Raji (cell line): ENCODE results near the gene PRRC2B.

ENCODE experiments used
- POLR2A ChIP-seq: IDR thresholded peaks from 2 replicates; pipeline ENCODE4 v1.6.1; 2011; ENCODE audit warnings: low read depth, low read length, control low read depth; ENCODE audit not compliant: insufficient read depth

Gene PRRC2B

DNA sequence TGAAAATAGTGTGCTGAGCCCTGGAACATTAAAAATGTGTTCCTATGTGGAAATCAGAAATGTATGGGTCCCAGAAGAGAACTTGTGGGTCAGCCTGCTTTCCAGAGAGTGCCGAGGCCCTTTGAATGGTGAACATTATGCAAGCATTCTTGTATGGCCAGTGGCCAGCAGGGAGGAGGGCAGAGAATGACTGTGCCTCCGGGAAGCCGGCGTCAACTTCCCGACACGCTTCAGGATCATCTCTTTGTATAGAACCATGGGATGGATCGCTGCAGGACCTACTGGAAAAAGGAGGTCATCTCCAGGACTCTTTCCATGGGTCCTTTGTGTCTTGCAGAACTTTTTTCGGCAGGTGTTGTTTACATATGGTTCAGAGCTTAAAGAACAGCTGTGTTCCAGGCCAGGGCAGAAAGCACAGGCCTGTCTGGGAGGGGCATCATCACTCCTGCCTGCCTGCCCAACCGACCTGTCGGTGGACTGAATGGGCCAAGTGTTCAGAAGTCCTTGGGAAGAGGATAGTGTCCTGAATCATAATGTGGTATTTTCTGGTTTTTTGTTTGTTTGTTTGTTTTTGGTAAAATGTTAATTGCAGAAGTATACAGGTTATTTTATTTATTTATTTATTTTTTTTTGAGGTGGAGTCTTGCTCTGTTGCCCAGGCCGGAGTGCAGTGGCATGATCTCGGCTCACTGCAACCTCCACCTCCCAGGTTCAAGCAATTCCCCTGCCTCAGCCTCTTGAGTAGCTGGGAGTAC lies 9.0 kb downstream of the PRRC2B start:
- no peak for TF ChIP-seq POLR2A

DNA sequence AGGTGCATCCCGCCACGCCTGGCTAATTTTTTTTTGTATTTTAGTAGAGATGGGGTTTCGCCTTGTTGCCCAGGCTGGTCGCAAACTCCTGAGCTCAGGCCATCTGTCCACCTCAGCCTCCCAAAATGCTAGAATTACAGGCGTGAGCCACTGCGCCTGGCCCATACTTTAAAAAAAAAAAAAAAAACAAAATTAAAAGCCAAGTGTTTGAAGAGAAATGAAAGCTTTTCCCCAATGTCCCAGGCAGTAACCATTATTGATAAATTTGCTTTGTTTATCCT lies 9.5 kb downstream of the PRRC2B start:
- TF ChIP-seq POLR2A = no peak

DNA sequence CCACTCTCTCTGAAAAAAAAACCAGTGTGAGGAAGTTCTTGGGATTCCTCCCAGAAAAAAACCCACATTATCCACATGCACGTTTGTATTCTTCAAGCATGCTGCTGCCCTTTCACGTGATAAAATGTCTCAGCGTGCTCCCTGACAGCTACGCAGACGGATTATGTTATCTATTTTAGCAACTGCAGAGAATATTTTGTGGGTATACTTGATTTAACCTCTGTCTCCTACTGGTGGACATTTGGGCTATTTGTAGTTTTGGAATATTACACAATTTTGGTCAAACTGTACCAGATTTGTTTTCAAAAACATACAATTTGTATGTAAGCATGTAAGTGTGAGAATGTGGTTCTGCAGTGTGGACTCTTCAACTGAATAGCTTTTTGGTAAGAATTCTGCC lies 10.7 kb downstream of the PRRC2B start:
- TF ChIP-seq POLR2A = no peak

DNA sequence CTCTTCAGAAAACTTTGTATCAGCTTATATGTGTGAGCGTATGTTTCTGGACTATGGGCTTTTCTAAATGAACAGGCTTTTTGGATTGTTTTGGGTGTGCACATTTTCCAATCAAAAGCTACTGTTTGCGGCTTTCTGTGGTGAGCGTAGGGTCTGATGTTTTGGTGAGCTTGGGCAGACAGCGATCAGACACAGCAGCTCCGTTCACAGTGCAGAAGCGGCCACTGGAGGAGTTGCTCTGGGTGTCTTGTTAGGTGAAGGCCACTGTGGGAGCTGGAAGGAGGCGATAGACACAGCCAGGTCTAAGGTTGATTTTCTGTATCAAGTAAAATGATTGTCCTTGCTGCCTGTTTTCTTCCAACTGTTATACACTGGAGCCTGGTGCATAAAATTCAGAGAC lies 11.1 kb downstream of the PRRC2B start:
- no peak for TF ChIP-seq POLR2A

DNA sequence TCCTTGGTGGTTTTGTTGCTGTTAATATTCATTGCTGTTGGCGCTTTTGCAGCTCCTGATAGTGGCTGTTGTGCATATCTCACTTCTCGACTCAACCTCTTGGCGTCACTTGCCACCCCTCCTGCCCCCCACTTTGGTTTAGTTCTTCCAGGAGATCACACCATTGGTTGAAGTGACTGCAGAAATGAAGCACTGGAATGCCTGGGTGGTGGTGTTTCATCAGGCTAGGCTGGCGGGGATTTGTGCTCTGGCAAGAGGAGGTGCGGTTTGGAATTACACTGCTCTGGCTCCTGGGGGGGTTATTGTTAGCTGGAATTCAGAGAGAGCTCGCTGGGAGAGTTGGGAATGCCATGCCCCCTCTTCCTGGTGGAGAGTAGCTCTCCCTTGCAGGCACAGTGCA lies 11.5 kb downstream of the PRRC2B start:
- no peak for TF ChIP-seq POLR2A

DNA sequence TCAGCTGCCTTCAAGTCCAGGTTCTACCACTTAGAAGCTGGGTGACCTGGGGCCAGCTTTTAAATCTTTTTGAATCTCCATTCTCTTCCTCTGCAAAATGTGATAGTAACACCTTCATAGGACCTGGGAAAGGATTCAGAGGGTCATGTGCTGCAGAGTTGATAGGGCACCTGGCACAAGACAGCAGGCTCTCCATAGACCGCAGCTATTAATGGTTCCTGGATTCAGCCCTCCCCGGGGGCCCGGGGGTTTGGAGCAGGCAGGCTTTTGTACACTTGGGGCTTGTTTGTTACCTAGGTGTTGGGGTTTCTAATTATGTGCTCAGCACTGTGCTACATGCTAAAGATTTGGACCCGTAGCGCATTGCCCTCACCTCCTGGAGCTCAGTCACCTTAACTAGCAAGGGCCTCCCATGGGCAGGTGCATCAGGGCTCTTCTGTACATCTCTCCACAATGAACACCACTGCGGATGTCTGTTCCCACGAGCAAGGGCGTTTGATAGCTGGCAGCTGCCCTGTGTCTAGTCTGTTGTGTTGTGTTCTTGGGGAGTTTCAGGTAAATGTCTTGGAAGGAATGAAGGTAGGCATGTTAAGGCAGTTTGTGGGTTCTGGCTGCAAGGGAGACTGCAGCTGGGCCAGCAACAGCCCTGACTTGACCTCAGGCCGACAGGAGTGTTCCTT lies 12.1 kb downstream of the PRRC2B start:
- TF ChIP-seq POLR2A = no peak

DNA sequence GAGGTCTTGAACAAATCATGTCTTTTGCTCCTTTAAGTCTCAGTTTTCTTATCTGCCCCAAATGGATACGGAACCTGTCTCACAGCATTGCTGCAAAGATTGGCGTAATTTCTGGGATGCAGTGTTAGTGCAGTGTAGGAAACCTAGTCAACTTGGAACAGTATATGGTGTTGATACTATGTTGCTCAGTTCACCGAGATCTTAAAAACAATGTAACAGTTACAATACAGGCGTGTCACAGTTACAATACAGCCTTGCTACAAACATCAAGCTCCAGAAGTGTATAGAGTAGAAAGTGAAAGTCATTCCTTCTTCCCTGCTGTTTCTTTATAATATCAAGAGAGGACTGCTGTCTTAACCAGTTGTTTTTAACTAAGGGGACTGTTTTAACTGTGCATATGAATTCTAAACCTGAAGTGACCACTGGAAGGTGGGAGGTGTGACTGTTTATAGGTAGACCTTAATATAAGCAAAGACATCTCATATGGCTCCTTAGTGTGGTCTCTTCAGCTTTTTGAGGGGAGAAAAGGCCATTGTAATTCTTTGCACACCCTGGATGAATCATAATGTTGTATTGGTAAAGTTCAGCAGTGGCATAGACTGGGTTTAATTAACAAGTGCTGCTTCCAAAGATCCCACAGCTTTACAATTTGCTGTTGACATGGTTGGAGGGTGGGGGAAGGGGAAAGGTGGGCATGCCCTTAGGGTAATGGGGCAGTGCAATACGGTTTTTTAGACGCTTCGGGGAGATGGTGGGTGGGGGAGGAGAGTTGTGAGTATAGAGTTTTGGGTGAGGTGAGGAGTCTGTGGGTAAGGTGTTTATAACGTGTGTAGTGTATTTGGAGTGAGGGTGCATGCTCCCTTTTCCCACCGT lies 12.9 kb downstream of the PRRC2B start:
- TF ChIP-seq POLR2A = no peak

DNA sequence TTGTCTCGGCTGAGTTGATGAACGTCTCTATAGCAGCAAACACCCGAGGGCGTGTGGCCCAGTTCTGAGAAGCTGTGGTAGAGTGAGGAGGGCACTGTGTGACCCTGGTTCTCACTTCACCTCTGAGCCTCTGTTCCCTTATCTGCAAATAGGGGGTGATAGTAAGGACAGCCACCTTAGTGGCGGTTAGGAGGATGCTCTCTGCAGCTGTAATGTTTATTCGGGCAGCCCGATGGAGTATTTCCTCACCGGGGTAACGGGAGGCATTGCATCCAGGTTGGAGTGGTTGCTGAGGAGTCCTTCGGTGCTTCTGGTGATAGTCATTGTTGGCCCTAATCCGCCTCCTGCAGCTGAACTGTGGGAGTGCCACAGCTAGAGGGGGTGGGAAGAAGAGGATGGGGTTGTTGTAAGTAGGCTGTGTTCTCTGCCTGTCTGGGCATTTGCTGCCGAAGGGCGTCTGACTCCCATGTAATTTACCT lies 13.9 kb downstream of the PRRC2B start:
- TF ChIP-seq POLR2A = no peak

DNA sequence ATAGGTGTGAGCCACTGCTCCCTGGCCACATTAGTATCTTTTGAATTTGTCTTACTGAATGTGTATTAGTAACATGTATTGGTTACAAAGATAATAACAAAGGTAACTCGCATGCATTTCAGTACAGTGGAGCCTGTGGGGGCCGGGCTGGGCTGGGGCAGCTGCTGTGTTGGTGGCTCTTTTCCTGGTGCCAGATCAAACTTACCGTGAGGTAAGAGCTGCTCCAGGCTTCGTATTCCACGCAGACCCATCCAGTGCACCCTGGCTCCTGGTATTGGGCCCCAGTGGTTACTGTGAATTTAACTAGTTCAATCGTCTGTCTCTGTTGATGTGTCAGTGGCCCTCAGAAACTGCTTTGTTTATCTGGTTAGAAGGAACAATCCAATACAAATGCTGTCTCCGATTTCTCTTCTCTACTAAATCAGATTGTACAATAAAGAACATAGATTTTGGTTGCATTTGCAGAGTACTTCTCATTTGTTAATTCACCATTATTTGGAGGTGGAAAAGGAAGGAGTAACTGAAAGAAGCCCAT lies 15.6 kb downstream of the PRRC2B start:
- no peak for TF ChIP-seq POLR2A

DNA sequence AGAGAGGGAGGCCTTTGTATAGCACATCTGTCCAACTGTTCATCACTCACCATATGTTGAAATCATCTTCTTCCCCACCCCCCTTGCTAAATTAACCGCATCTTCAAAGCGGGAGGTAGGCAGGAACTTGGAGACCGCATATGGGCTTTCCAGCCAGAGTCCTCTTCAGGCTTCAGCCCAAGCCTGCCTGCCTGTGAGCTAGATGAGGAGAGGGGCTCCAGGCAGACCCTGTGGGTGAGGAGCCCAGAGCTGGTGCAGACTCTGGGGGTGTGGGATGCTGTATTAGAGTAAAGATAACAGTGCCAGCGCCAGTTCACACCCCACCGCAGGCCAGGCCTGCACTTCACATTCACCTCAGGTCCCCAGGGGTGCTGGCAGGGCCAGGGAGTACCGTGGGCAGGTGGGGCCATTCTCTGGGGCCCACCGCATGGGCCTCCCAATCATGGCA lies 16.2 kb downstream of the PRRC2B start:
- TF ChIP-seq POLR2A = no peak

DNA sequence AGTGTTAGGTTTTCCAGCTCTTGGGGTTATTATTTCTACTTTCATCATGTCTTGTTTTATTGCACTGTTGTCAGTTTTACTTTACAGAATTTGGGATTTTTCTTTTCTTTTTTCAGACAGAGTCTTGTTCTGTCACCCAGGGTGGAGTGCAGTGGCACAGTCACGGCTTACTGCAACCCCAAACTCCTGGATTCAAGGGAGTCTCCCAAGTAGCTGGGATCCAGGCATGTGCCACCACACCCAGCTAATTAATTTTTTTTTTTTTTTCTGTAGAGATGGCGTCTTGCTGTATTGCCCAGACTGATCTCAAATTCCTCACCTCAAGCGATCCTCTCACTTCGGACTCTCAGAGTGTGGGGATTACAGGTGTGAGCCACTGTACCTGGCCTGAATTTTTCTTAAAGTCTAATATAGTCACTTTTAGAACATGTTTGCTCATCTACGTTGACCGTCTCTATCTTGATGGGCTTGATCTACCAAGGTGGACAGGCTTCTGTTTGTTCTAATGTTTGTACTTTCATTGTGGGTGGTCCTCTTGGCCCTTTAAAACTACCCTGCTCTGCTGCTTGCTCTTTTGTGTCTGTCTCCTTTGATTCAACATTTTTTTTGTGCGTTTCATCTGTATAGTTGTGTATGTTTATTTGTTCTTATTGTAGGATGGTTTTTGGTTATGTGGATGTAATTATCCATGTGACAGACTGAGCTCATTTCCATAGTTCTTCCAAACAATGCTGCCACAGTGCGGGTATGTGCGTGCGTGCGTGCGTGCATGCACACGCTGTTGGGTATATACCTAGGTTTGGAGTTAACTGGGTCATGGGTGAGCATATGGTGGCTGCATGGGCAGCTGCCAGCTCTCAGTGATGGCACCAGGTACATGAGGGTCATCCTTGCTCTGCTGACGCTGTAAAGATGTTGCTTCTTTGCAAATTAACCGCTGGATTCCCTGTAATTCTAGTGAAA lies 18.1 kb downstream of the PRRC2B start:
- no peak for TF ChIP-seq POLR2A

DNA sequence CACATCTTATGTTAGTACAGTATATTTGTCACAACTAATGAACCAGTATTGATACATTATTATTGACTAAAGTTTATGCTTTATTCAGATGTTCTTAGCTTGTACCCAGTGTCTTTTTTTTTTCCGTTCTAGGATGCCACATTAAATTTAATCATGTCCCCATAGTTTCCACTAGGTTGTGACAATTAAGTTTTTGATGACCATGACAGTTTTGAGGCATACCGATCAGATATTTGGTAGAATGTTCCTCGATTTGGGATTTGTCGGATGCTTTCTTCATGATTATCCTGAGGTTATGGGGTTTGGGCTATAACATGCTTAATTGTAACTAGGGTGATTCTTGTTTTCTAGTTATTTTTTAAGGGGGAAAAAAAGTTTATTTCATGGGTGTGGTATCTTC lies 22.6 kb downstream of the PRRC2B start:
- TF ChIP-seq POLR2A = no peak

DNA sequence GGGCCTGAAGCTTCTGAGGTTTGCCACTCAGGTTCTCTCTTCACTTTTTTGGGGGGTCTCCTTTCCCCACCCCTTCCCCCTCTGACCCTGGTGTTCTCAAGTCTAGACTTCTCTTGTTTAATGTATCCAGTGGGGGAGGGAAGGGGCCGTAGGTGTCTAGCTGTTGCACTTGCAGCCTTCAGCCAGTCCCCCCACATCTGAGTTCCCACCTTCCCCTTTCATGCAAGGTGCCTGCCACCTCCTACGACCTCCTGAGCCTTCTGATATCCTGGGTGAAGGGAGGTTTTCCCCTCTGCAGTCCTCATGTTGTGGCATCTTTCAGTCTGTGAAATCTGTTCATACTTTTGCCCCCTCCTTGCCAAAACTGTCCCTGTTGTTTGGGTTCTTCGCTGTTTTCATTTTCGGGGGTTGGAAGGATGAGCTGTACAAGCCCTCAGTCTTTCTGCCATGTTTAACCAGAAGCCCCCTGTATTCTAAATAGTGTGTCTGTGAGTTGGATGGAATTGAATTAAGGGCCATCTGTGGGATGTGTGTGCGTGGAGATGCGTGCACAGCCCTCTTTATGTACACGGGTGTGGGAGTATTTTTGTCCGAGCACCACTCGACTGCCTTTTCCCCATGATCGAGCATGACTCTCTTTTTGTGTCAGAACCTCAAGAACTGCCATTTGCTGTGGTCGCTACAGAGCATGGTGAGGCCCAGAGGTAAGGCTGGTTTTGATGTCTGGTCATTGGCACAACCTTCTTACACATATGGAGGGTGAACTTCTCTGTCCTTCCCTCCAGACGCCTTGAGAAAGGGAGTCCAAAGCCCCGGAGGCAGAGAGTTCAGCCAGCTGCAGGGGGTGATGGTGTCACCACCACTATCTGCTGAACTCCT lies 23.6 kb downstream of the PRRC2B start:
- no peak for TF ChIP-seq POLR2A

DNA sequence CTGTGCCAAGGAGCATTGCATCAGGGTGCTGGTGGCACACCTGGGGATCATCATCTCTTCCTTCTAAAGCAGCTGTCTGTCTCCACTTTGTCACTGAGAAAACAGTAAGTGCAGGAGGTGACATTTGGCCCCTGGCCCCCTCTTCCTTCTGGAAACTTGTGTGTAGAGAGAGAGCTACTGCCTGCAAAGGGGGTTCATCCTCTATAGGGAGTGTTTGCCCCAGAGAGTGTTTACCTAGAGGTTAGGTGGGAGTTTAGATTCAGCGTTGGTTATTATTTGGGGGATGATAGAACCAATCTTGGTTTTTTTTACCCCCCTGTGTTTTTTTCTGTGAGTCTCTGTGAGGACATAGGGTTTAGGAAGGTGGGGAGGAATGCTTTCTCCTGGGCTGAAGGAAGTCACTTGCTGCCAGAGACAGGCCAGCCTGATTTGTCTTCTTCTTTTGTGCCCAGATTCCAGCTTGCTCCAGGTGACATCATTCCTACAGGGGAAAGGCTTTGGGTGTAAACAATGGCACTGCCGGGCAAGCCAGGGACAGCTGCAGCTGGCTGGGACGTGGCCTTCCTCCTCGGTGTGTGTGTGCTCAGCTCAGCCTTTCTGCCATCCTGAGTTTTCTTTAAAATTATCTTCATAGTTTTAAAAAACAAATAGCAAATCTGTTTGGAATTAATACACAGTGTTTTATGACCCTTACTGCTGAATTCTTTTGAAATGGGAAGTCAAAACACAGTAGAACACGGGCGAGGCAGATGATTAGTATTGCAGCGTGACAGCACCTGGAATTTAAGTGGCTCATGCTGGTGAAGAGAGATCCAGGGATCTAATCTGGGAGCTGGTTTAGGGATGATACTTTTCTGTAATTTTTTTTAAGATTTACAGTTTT lies 24.5 kb downstream of the PRRC2B start:
- no peak for TF ChIP-seq POLR2A
